Cardiac fibroblast (primary cell): ENCODE data around the gene MAFG.

Source experiments
- DNase-seq, 2 donors: peaks; one replicate each; pipeline versions ENCODE4 v3.0.0 to v3.0.0-alpha.2; 2010; ENCODE audit warnings: low read depth in 2 of 2
- H3K4me3 ChIP-seq, 2 donors: replicated peaks in 1 of 2; 1 replicate in 1 of 2; 2 replicates in 1 of 2; pipeline ENCODE4 v1.5.1; 2011; ENCODE audit warnings: low read depth in 2 of 2, low read length in 2 of 2, mild to moderate bottlenecking in 2 of 2, moderate library complexity in 1 of 2
- TF ChIP-seq, protein P1 (sequence below): IDR thresholded peaks from one replicate; pipeline ENCODE4 v1.5.1; 2011; ENCODE audit warnings: low read depth, mild to moderate bottlenecking, low read length, inconsistent platforms

MAFG gene

DNA sequence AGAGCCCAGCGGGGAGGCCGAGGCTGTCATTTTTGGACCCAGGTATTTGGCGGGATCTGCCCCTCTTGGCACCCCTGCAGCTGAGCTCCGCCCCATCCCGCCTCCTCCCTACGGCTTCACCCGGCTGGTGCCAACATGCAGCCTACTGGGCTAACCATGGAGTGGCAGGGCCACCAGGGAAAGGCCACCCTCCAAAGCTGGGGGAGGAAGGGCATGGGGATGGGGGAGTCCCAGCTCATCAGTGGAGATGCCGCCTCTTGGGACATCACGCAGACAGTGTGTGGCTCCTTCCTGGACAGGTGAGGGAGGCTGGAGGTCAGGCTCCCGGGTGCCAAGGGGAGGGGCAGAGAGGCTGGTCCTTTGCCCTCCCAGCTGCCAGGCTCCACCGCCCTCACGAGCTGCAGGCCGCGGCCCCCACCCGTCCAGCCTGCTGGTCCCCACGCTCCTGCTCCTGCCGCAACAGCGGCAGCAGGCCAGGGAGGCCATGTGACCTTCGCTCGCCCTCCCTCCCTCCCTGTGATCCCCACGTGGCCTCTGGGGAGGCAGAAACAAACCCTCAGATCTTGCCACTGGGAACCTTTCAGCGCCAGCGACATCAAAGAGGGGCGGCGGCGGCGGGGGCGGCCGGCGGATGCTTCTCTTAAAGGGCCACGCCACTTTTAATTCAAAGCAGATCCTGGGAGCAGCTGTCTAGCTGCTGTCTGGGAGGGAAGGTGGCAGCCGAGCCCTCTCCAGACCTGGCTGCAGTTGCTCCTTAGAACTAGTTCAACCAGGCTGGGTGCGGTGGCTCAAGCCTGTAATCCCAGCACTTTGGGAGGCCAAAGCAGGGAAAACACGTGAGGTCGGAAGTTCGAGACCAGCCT lies 40.2 kb upstream of the MAFG start:
- H3K4me3 ChIP-seq: no peak overlapping the region
- TF ChIP-seq, protein P1, sequence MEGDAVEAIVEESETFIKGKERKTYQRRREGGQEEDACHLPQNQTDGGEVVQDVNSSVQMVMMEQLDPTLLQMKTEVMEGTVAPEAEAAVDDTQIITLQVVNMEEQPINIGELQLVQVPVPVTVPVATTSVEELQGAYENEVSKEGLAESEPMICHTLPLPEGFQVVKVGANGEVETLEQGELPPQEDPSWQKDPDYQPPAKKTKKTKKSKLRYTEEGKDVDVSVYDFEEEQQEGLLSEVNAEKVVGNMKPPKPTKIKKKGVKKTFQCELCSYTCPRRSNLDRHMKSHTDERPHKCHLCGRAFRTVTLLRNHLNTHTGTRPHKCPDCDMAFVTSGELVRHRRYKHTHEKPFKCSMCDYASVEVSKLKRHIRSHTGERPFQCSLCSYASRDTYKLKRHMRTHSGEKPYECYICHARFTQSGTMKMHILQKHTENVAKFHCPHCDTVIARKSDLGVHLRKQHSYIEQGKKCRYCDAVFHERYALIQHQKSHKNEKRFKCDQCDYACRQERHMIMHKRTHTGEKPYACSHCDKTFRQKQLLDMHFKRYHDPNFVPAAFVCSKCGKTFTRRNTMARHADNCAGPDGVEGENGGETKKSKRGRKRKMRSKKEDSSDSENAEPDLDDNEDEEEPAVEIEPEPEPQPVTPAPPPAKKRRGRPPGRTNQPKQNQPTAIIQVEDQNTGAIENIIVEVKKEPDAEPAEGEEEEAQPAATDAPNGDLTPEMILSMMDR: no peak
- DNase-seq: peak; percentile 65 to 83

DNA sequence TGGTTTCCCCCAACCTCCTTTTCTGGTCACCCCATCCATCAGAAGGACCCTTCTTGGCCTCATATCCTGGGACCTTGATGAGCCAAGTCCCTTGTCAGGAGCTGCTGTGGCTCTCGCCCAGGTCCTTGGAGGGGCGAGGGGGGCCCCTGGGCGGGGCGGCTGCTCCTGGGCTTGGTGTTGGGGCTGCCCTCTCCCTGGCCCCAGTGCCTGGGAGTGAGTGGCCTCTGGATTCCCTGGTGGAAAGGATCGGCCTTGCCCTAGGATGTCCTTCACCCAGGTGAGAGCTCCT lies 39.7 kb upstream of the MAFG start:
- DNase-seq: no peak
- H3K4me3 ChIP-seq: no peak overlapping the region

DNA sequence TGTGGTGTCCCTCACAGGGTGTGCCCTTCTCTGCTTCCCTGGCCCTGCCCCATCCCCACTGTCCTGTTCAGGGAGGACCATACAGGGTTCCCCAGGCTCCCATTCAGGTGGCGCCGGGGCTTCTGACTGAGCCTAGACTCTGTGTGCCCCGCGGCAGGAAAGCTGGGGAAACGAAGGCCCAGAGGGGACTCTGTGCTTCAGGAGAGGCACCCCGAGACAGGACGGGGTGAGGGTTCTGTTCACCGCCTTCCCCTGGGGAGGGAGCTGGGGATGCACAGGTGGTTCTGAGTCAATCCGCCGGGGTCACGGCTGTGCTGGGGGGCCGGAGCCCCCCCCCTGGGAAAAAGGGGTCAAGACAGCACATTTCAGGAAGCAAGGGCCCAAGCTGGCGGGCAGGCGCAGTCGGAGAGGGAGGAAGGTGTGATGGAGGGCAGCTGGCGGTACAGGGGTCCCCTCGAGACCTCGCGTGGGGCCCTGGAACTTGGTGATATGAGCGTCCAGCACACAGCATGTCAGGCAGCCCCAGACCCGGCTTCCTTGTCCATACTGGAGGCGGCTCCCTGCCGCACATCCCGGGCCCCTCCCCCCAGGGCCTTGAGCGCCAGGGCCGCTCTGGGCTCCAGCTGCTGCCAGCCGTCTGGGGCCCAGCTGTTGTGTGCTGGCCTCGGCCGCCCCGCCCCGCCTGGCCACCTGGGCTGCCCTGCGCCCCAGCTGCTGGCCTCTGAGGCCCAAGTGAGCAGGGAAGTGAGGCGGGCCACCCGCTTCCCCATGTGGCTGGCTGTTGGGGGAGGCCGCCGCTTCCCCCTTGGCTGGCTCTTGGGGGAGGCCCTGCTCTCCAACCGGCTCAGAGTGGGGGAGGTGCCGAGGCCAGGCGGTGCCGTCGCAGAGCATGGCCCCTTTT lies 39.1 kb upstream of the MAFG start:
- H3K4me3 ChIP-seq: no peak overlapping the region
- DNase-seq: peak; percentile 44 to 66
- TF ChIP-seq, protein P1: no peak

More for the DNA sequence above, 39.7 kb upstream of the MAFG start:
- TF ChIP-seq, protein P1: no peak

DNA sequence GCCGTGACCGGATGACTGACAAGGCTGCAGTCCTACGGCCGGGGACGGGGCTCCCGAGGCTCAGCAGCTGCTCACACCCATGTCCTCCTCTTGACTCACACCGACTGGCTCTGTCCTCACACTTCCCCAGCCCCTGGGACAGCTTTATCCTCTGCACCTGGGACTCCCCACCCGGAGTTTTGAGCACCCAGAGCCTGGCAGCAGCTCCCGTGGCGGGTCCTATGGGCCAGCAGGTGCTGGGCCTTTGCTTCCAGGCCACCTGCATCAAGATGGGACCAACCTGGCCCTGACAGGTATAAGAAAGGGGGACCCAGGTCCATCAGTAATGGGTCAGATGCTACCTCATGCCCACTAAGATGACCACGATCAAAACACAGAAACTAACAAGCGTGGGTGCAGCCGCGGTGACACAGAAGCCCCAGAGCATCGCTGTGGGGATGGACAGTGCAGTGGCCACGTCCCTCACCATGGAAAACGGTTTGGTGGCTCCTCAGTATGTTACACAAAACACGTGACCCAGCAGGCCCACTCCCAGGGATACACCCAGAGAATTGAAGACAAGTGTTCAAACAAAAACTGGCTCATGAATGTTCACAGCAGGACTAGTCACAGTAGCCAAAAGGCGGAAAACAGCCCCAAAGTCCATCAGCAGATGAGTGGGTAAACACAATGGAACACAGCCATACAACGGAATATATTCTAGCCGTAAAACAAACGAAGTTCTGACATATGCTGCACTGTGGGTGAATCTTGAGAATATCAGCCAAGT lies 36.7 kb upstream of the MAFG start:
- H3K4me3 ChIP-seq: no peak overlapping the region
- DNase-seq: no peak
- TF ChIP-seq, protein P1: no peak

DNA sequence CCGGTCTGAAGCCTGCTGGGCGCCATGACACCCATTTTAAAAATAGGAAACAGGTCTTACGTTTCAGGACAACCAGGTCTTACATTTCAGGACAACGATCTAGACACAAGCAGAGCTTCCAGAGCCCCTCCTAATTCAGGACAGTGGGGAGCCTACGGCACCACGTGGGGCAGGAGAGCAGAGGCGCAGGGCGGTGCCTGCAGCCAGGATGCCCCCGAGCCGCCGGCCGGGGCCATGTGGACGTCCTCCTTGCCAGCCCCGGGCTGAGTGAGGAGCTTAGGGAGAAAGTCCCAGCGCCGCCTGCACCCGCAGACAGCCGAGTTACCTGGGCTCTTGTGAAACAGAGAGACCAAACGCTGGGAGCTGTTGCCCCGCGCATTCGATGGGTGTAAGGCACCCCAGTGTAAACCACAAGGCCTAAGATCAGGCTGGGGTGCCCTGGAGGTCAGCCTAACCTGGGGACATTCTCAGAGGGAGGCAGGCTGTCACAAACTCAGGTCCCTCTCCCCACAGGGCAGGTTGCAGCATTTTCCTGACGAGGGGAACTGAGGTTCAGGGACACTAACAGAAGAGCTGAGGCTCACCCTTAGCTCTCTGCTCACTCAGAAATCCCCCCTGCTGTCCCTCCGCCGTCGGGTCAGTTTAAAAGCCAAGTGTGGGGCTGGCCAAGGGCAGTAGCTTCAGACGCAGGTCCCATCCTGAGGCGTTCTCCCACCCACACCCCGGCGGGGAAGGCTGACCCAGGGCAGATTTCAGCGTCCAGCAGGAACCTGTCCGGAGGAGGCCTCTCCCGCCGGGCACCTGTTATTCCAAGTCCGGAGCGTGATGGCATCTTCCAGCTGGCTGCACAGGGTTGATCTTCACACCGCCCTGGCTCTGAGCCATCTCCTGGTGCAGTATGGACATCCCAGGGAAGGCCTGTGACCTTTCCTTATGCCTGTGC lies 35.2 kb upstream of the MAFG start:
- TF ChIP-seq, protein P1: no peak
- no peak overlapping the region for H3K4me3 ChIP-seq
- no peak for DNase-seq
